Activated CD4-positive, alpha-beta T cell treated with anti-CD3 and anti-CD28 coated beads, Interleukin-2, amount 50 U/mL, for 1 hour (primary cell): ENCODE results near the gene MAGEA2B.
"Not testable (repeated sequence)": the region's sequence is repeated elsewhere in the genome, so short reads cannot be mapped to it uniquely, and the experiment has no call there.

Source experiments
- DNase-seq: peaks from one replicate; pipeline ENCODE4 v3.0.0-alpha.2; 2020

MAGEA2B gene

GRCh38 chrX:152713815-152714787, at the start of gene MAGEA2B:
Gene MAGEA2B (plus strand): TSS chrX:152714628. CDS start chrX:152717107, 2,479 bp downstream.
- not testable (repeated sequence) for DNase-seq

- no peak for DNase-seq
Measured at GRCh38 chrX:152674135-152674534, 40.3 kb upstream of the MAGEA2B start.

GRCh38 chrX:152674652-152675051, 39.8 kb upstream of the MAGEA2B start:
- not testable (repeated sequence) for DNase-seq

- not testable (repeated sequence) for DNase-seq
Measured at GRCh38 chrX:152681012-152681411, 33.4 kb upstream of the MAGEA2B start.

- not testable (repeated sequence) for DNase-seq
Measured at GRCh38 chrX:152697952-152698931, 16.2 kb upstream of the MAGEA2B start, which contains the start of gene MAGEA3. Gene MAGEA3 (plus strand): TSS chrX:152698794. CDS start chrX:152700833, 2,039 bp downstream.

- DNase-seq, result not testable (repeated sequence)
Measured at GRCh38 chrX:152700390-152700789, 14.0 kb upstream of the MAGEA2B start.

- not testable (repeated sequence) for DNase-seq
Measured at GRCh38 chrX:152706500-152706899, 7.9 kb upstream of the MAGEA2B start.

- DNase-seq, result not testable (repeated sequence)
Measured at GRCh38 chrX:152709173-152709572, 5.3 kb upstream of the MAGEA2B start, which contains the start of gene CSAG2. Gene CSAG2 (minus strand): TSS chrX:152709273. CDS start chrX:152709112, 161 bp downstream.

- not testable (repeated sequence) for DNase-seq
Measured at GRCh38 chrX:152713195-152713594, 1.2 kb upstream of the MAGEA2B start.

- DNase-seq, result no peak
Measured at GRCh38 chrX:152725409-152725808, 11.0 kb downstream of the MAGEA2B start.

- DNase-seq, result no peak
Measured at GRCh38 chrX:152733261-152733975, 19.0 kb downstream of the MAGEA2B start, which contains the start of the genes CSAG1 and MAGEA12. Gene CSAG1 (minus strand): TSS chrX:152733721. CDS start chrX:152732460, 1,261 bp downstream. Gene MAGEA12 (plus strand): TSS chrX:152733757. CDS start chrX:152736162, 2,405 bp downstream.

- DNase-seq, result not testable (repeated sequence)
Measured at GRCh38 chrX:152734143-152734858, 19.9 kb downstream of the MAGEA2B start.

- no peak for DNase-seq
Measured at GRCh38 chrX:152735101-152735500, 20.7 kb downstream of the MAGEA2B start.

- no peak for DNase-seq
Measured at GRCh38 chrX:152735860-152736511, 21.6 kb downstream of the MAGEA2B start.

- DNase-seq, result not testable (repeated sequence)
Measured at GRCh38 chrX:152736528-152736927, 22.1 kb downstream of the MAGEA2B start.

GRCh38 chrX:152738560-152738959, 24.1 kb downstream of the MAGEA2B start:
- no peak for DNase-seq

GRCh38 chrX:152753686-152754650, 39.5 kb downstream of the MAGEA2B start, which contains the start of gene MAGEA2:
Gene MAGEA2 (minus strand): TSS chrX:152753842. CDS start chrX:152751363, 2,479 bp downstream.
- not testable (repeated sequence) for DNase-seq

- DNase-seq, result not testable (repeated sequence)
Measured at GRCh38 chrX:152754871-152755270, 40.4 kb downstream of the MAGEA2B start.

- not testable (repeated sequence) for DNase-seq
Measured at GRCh38 chrX:152758918-152759317, 44.5 kb downstream of the MAGEA2B start, which contains the start of gene CSAG3. Gene CSAG3 (plus strand): TSS chrX:152759218.
